ENCODE data around the gene CRELD1. TPM values are rescaled to one million over a fixed set of nuclear protein-coding genes. Genes with fewer than 3 reads are reported as not detected.

The CRELD1 gene
- total RNA-seq, 1 donor from 2014 or later, result 54.3 TPM

DNA sequence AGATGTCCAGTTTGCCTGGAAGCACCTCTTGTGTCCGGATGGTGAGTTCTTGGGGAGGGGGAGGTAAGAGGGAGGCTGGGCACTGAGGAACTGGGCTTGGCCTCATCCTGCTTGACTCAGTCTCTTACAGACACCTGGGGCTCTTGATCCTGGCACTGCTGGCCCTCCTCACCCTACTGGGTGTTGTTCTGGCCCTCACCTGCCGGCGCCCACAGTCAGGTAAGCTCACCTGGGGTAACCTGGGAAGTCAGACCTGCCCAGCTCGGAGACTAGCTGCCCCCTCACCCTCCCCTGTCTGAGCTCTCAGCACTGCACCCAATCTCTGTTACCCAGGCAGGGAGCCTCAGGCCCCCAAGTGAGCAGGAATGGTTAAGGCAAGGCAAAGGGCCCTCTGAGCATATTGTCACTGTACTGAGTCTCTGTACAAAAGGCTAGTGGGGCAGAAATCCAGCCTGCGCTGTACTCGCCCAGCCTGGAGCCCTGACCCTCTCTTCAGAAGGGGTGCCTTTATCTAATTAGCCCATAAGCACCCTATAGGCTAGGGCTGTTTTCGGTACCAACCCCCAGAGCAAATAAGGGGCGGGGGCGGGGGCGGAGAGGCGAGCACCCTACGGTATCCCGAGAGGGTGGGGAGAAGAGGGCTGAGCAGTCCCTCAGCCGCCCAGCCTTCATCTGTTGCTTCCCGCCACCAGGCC lies 18.9 kb upstream of the CRELD1 start:
- ATAC-seq, result no peak

DNA sequence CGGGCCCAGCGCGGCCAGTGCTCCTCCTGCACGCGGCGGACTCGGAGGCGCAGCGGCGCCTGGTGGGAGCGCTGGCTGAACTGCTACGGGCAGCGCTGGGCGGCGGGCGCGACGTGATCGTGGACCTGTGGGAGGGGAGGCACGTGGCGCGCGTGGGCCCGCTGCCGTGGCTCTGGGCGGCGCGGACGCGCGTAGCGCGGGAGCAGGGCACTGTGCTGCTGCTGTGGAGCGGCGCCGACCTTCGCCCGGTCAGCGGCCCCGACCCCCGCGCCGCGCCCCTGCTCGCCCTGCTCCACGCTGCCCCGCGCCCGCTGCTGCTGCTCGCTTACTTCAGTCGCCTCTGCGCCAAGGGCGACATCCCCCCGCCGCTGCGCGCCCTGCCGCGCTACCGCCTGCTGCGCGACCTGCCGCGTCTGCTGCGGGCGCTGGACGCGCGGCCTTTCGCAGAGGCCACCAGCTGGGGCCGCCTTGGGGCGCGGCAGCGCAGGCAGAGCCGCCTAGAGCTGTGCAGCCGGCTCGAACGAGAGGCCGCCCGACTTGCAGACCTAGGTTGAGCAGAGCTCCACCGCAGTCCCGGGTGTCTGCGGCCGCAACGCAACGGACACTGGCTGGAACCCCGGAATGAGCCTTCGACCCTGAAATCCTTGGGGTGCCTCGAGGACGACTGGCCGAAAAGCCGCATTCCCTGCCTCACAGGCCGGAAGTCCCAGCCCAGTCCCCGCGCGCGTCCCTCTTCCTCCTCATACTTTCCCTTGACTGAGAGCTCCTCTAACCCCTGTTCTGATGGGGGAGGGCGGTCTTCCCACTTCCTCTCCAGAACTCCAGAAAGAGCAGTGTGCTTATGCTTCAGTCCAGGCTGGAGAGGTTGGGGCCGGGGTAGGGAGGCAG lies 18.1 kb upstream of the CRELD1 start:
- peaks cover 3% of the 10 kb centered on the region for H3K36me3 ChIP-seq
- H3K27ac ChIP-seq, result peak overlapping the region; percentile 90
- TF ChIP-seq, protein P1, sequence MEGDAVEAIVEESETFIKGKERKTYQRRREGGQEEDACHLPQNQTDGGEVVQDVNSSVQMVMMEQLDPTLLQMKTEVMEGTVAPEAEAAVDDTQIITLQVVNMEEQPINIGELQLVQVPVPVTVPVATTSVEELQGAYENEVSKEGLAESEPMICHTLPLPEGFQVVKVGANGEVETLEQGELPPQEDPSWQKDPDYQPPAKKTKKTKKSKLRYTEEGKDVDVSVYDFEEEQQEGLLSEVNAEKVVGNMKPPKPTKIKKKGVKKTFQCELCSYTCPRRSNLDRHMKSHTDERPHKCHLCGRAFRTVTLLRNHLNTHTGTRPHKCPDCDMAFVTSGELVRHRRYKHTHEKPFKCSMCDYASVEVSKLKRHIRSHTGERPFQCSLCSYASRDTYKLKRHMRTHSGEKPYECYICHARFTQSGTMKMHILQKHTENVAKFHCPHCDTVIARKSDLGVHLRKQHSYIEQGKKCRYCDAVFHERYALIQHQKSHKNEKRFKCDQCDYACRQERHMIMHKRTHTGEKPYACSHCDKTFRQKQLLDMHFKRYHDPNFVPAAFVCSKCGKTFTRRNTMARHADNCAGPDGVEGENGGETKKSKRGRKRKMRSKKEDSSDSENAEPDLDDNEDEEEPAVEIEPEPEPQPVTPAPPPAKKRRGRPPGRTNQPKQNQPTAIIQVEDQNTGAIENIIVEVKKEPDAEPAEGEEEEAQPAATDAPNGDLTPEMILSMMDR (IDR thresholded peaks at IDR 0.05), result peak; percentile 38
- DNase-seq (peak; percentile 86), ATAC-seq (peak; percentile 78)
- peak overlapping the region; percentile 68 for H3K4me3 ChIP-seq
- H3K27me3 ChIP-seq (ENCODE audit: low read depth), result no peaks in the 10 kb centered on the region
- intact Hi-C loops (cut with DNase I), result no loop called here
- no peaks in the 10 kb centered on the region for H3K9me3 ChIP-seq
- peaks cover 43% of the 10 kb centered on the region for H3K4me1 ChIP-seq

More for the DNA sequence above, 18.9 kb upstream of the CRELD1 start:
- TF ChIP-seq, protein P1 (IDR thresholded peaks at IDR 0.05), result no peak
- no peaks in the 10 kb centered on the region for H3K27me3 ChIP-seq (ENCODE audit: low read depth)
- no peak for DNase-seq
- H3K36me3 ChIP-seq, result no peaks in the 10 kb centered on the region
- H3K9me3 ChIP-seq, result no peaks in the 10 kb centered on the region
- peak overlapping the region; percentile 90 for H3K27ac ChIP-seq
- peak overlapping the region; percentile 68 for H3K4me3 ChIP-seq
- intact Hi-C loops (cut with DNase I), result no loop called here
- H3K4me1 ChIP-seq, result peaks cover 43% of the 10 kb centered on the region

DNA sequence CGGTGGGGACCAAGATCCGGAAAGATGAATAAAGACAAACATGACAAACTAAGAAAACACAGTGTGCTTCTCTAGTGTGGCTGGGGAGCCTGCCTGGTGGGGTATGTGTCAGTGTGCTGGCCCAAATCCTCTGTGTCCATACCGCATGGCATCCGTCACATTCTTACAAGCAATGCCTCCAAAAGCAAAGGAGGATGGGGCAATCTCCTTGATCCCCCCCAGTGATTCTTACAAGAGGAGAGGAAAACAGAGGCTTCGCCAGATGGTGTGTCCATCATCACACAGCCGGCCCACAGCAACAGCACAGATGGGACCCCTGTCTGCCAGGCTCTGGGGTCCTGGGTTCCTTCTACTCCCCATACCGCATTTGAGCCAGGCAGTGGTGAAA lies 17.3 kb upstream of the CRELD1 start:
- Histone ChIP-seq H3K27ac (peak overlapping the region; percentile 90), H3K27me3 (ENCODE audit: low read depth) (no peaks in the 10 kb centered on the region), H3K36me3 (peaks cover 6% of the 10 kb centered on the region), H3K4me3 (peak overlapping the region; percentile 68), H3K9me3 (no peaks in the 10 kb centered on the region), H3K4me1 (peaks cover 43% of the 10 kb centered on the region)
- TF ChIP-seq, protein P1 (IDR thresholded peaks at IDR 0.05), result no peak
- DNase-seq (no peak), ATAC-seq (peak in 1 of 2 donors; percentile 1)
- intact Hi-C loops (cut with DNase I), result no loop called here

- DNase-seq (peak; percentile 90), ATAC-seq (peak; percentile 91 to 92)
- Histone ChIP-seq H3K4me1 (peaks cover 39% of the 10 kb centered on the region), H3K4me3 (peak within 1 kb of the TSS; percentile 68), H3K27ac (peak within 1 kb of the TSS; percentile 90), H3K9me3 (no peaks in the 10 kb centered on the region), H3K27me3 (ENCODE audit: low read depth) (no peaks in the 10 kb centered on the region), H3K36me3 (peaks cover 6% of the 10 kb centered on the region)
- TF ChIP-seq, protein P1 (IDR thresholded peaks at IDR 0.05), result no peak
- intact Hi-C loops (cut with DNase I), result no loop called here
Observed at GRCh38 chr3:9916734-9917680, 16.6 kb upstream of the CRELD1 start, which contains the start of gene IL17RC. IL17RC (plus strand) TSS chr3:9917098; CDS start chr3:9917316, 218 bp downstream.

GRCh38 chr3:9917820-9918219 lies 15.8 kb upstream of the CRELD1 start:
- no peaks in the 10 kb centered on the region for H3K27me3 ChIP-seq (ENCODE audit: low read depth)
- ATAC-seq, result no peak
- H3K36me3 ChIP-seq, result peaks cover 6% of the 10 kb centered on the region
- no peaks in the 10 kb centered on the region for H3K9me3 ChIP-seq
- no peak for DNase-seq
- H3K27ac ChIP-seq, result peak overlapping the region; percentile 90
- peaks cover 32% of the 10 kb centered on the region for H3K4me1 ChIP-seq
- TF ChIP-seq, protein P1 (IDR thresholded peaks at IDR 0.05), result no peak
- intact Hi-C loops (cut with DNase I), result no loop called here
- peak overlapping the region; percentile 68 for H3K4me3 ChIP-seq

Data from lower lobe of right lung (tissue), 2 donors.